HEK293T (cell line): ENCODE data around the gene TRPM5.

Experiments used
- CTCF ChIA-PET: fragments of 350-600 bp; formaldehyde crosslinking; extraction: SDS; loops from one replicate; lab custom pipeline; 2021; ENCODE audit warnings: antibody characterized with exemption, inconsistent platforms; lab: Yijun Ruan, JAX
- POLR2A ChIA-PET: fragments of 350-600 bp; formaldehyde crosslinking; extraction: SDS; loops from one replicate; lab custom pipeline; 2020; ENCODE audit warnings: antibody characterized with exemption, inconsistent platforms; lab: Yijun Ruan, JAX
- DNase-seq: peaks from one replicate; pipeline ENCODE4 v3.0.0; 2012; ENCODE audit warnings: mixed read lengths; ENCODE audit errors: extremely low spot score
- ARNT ChIP-seq: fragments of 450-650 bp; IDR thresholded peaks from 2 replicates; pipeline ENCODE4 v1.6.1; 2017; ENCODE audit warnings: mild to moderate bottlenecking
- BHLHE40 ChIP-seq: fragments of 450-650 bp; IDR thresholded peaks from 2 replicates; pipeline ENCODE4 v1.6.1; 2016; ENCODE audit warnings: mild to moderate bottlenecking, moderate library complexity, borderline replicate concordance
- CTBP1 ChIP-seq: fragments of 450-650 bp; IDR thresholded peaks from 2 replicates; pipeline ENCODE4 v1.6.1; 2016; ENCODE audit warnings: borderline replicate concordance
- ELF4 ChIP-seq: fragments of 450-650 bp; IDR thresholded peaks from 2 replicates; pipeline ENCODE4 v1.6.1; 2017; ENCODE audit warnings: antibody characterized with exemption
- FOXA1 ChIP-seq: fragments of 450-650 bp; IDR thresholded peaks from 2 replicates; pipeline ENCODE4 v1.6.1; 2016; ENCODE audit warnings: mild to moderate bottlenecking
- FOXK2 ChIP-seq: fragments of 450-650 bp; IDR thresholded peaks from 2 replicates; pipeline ENCODE4 v1.6.1; 2016; ENCODE audit warnings: mild to moderate bottlenecking
- FOXM1 ChIP-seq: fragments of 450-650 bp; IDR thresholded peaks from 2 replicates; pipeline ENCODE4 v1.6.1; 2017; ENCODE audit warnings: mild to moderate bottlenecking, borderline replicate concordance
- HDGF ChIP-seq: fragments of 450-650 bp; IDR thresholded peaks from 2 replicates; pipeline ENCODE4 v1.6.1; 2017; ENCODE audit warnings: antibody characterized with exemption, borderline replicate concordance
- L3MBTL2 ChIP-seq: fragments of 450-650 bp; conservative IDR thresholded peaks from 2 replicates; pipeline ENCODE4 v1.6.1; 2016; ENCODE audit warnings: mild to moderate bottlenecking
- LEF1 ChIP-seq: fragments of 450-650 bp; IDR thresholded peaks from 2 replicates; pipeline ENCODE4 v1.6.1; 2017; ENCODE audit warnings: mild to moderate bottlenecking, borderline replicate concordance
- NFRKB ChIP-seq: fragments of 450-650 bp; IDR thresholded peaks from 2 replicates; pipeline ENCODE4 v1.6.1; 2016; ENCODE audit warnings: mild to moderate bottlenecking, moderate library complexity
- PKNOX1 ChIP-seq: fragments of 450-650 bp; IDR thresholded peaks from 2 replicates; pipeline ENCODE4 v1.6.1; 2016
- SP1 ChIP-seq: fragments of 450-650 bp; IDR thresholded peaks from 2 replicates; pipeline ENCODE4 v1.6.1; 2017
- SUZ12 ChIP-seq: fragments of 450-650 bp; IDR thresholded peaks from 2 replicates; pipeline ENCODE4 v1.6.1; 2016; ENCODE audit warnings: mild to moderate bottlenecking
- TARDBP ChIP-seq: fragments of 450-650 bp; IDR thresholded peaks from 2 replicates; pipeline ENCODE4 v1.6.1; 2016
- ZNF384 ChIP-seq: fragments of 450-650 bp; IDR thresholded peaks from 2 replicates; pipeline ENCODE4 v1.6.1; 2016

TRPM5 gene

DNA sequence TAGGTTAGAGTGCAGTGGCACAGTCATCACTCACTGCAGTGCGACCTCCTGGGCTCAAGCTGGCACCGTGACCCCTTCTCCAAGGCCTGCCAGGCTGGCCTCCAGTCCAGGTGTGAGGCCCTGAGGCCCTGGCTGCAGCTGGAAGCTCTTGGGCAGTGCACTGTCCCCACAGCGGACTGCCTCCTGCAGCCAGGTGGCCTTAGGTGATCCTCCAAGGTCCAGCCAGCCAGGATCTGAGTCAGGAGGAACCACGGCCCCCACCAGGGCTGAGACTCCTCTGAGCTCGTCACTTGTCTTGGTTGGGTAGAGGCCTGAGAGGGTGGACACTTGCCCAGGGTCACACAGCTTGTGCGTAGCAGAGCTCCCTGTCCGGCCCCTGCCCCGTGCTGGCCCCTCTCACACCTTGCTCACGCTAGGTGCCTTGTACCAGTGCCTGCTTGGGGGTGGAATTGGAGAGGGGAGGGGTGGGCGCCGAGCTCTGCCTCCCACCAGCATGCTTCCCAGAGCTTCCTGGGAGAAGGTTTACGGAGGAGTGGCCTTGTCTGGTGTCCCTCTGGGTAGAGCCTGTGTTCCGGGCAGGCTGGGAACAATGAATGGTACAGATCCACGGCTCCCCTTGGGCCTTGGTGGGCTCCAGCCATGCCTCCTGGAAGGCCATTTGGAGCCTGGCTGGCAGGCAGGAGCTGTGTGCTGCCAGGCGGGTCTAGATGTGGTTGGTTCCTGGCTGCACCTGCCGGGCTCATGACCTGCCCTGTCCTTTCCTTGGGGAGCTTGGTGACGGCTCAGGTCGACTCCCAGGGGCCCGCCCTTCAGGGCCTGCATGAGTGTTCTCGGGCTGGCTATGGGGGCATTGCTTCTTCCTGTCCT is 21.1 kb upstream of the TRPM5 start:
- DNase-seq: no peak
- TF ChIP-seq TARDBP (no peak), ZNF384 (no peak), NFRKB (no peak), FOXM1 (no peak), LEF1 (no peak), PKNOX1 (no peak), L3MBTL2 (no peak), FOXK2 (no peak), SUZ12 (no peak), ARNT (no peak), SP1 (no peak), HDGF (no peak), BHLHE40 (no peak), CTBP1 (no peak)
- ChIA-PET CTCF (no interaction called here), POLR2A (interaction anchor here (0.6 kb wide), 1 partner anchor 14 kb away, joined by 3 read pairs; no protein-coding TSS in a partner anchor)

GRCh38 chr11:2464451-2465165 is 20.3 kb upstream of the TRPM5 start:
- no peak for DNase-seq
- ChIA-PET POLR2A (interaction anchor here (0.6 kb wide), 1 partner anchor 15 kb away, joined by 3 read pairs; no protein-coding TSS in a partner anchor), CTCF (no interaction called here)
- TF ChIP-seq TARDBP (no peak), ZNF384 (no peak), FOXK2 (no peak), SP1 (no peak), CTBP1 (no peak), HDGF (no peak), LEF1 (no peak), BHLHE40 (no peak), FOXM1 (no peak), FOXA1 (no peak), L3MBTL2 (no peak), PKNOX1 (no peak), SUZ12 (no peak), ELF4 (no peak)

DNA sequence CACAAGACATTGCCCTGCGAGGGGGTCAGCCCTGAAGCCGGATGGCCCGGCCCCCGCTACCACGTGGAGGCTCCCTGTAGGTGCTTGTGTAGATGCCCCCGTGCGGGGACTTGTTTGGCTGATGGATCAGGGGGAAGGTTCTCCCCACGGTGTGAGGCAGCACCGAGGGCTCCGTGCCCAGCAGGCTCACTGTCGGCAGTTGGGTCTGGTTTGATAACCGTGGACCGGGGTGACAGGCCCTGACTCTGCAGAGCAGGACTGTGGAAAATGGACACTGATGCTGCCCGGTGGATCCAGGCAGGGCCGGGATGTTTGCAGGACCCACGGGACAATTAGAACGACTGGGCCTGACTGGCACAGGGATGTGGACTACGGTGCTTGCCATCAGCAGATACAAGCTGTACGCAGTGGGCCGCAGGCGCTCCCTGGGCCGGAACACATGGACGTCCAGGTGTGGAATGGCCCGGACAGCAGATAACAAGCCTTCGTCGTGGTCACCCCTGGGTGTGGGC is 19.5 kb upstream of the TRPM5 start:
- ChIA-PET POLR2A (no interaction called here), CTCF (no interaction called here)
- TF ChIP-seq PKNOX1 (no peak), BHLHE40 (no peak), FOXA1 (no peak), L3MBTL2 (no peak), TARDBP (no peak), LEF1 (no peak), CTBP1 (no peak), ZNF384 (no peak), ARNT (no peak), HDGF (no peak), NFRKB (no peak), ELF4 (no peak), SP1 (no peak)
- DNase-seq: no peak

DNA sequence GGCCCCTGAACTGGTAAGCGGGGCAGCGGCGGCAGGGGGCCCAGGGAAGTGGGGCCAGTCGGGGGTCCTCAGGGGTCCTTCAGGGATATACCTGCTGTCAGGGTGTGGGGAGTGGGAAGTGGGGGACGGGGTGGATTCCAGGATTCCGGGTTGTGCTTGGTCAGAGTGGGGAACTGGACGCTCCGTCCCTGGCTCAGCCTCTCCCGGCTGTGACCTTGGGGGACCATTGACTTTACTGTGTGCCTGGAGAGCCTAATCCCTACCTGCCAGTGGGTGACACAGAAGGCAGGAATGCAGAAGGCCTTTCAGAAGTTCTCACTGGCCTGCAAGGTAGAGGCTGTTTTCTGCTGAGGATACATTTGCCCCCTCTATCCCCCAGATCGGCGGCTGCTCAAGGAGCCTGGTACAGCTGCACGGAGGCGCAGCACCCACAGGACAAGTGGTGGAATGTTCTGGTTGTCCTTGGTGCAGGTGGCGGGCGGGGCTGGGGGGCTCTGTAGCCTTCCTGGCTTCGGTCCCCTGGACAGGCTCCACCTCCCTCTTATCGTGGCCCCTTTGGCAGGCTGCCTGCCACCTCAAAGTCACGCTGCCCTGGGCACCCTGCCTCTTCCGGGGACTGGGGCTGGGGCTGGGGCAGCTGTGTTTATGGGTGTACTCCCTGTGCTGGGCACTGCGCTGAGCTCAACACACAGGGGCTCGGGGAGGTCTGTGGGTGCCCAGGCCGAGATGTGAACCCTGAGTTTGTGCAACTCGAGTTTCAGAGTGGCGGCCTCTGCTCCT is 18.9 kb upstream of the TRPM5 start:
- CTCF ChIA-PET: no interaction called here
- POLR2A ChIA-PET: no interaction called here
- DNase-seq: no peak
- TF ChIP-seq SUZ12 (no peak), BHLHE40 (no peak), L3MBTL2 (no peak), FOXK2 (no peak), ZNF384 (no peak), FOXA1 (no peak), ELF4 (no peak), TARDBP (no peak), LEF1 (no peak), FOXM1 (no peak), SP1 (no peak)

DNA sequence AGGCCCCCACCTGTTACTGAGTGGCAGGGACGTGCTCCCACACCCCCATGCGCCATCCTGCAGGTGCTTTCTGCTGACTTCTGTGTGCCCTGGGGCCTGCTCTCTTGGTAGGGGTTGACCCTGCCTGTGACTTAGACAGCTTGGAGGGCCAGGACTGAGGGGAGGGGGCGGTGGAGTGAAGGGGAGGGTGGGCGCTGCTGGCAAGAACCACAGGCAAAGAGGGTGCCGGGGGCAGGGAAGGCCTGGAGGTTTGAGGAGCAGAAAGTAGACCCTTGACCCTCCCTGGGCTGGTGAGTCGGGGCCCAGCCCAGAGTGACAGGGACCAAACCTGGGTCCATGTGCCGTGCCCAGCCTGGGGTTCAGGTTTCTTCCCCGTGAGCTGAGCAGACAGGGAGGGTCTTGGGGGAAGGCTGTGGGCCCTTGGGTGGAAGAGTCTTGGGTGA is 18.2 kb upstream of the TRPM5 start:
- ChIA-PET CTCF (no interaction called here), POLR2A (no interaction called here)
- TF ChIP-seq SUZ12 (no peak), HDGF (no peak), FOXK2 (no peak), ELF4 (no peak), LEF1 (no peak), L3MBTL2 (no peak), TARDBP (no peak)
- DNase-seq: no peak
